HG02840 (cell line): Measurements from ENCODE around the gene HNRNPA0.

Experiments
- ATAC-seq: cut with Tn5 transposase; IDR thresholded peaks from one replicate; pipeline ENCODE4 v1.9.1; 2021; ENCODE audit warnings: mild to moderate bottlenecking, moderate library complexity, moderate number of reproducible peaks; ENCODE audit not compliant: unreplicated experiment, low FRiP score

HNRNPA0 gene

GRCh38 chr5:137730336-137730735, 23.8 kb downstream of the HNRNPA0 start:
- no peak for ATAC-seq

DNA sequence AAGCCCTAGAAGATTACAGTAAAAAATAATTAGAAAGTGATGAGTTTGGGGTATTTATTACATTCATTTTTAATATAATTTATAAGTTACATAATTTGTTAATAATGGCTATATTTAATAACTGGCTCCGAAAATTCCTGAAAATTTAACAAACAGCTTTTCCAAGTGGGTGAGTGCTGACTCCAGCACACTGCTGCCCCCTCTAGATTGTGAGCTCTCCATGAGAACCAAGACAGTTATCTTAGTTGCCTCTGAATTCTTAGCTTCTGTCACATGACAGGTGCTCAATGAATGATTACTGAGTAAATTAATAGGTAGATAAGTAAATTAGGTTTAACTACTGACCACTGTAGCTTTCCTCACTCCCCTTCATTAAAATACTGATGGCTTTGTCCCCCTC, 26.1 kb downstream of the HNRNPA0 start:
- ATAC-seq: no peak

DNA sequence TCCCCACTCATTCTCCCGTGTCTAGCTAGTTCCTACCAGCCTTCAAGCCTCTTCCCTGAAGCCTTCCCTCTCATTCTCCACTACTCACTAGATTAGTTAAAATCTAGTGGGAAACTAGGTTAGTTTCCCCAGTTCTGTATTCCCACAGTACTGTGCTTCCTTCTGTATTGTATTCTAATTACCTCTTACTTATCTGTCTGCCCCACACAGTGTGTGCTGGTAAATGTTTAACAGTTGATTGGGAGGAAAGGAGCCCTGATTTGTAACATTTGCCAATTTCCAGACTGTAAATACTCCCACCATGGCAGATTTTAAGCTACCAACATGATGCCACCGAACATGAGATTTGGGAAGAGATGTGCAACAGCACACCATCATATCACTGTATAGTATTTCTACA, 26.5 kb downstream of the HNRNPA0 start:
- ATAC-seq: no peak

GRCh38 chr5:137724251-137724650, 29.9 kb downstream of the HNRNPA0 start:
- ATAC-seq: no peak

GRCh38 chr5:137718611-137719010, 35.6 kb downstream of the HNRNPA0 start:
- no peak for ATAC-seq

DNA sequence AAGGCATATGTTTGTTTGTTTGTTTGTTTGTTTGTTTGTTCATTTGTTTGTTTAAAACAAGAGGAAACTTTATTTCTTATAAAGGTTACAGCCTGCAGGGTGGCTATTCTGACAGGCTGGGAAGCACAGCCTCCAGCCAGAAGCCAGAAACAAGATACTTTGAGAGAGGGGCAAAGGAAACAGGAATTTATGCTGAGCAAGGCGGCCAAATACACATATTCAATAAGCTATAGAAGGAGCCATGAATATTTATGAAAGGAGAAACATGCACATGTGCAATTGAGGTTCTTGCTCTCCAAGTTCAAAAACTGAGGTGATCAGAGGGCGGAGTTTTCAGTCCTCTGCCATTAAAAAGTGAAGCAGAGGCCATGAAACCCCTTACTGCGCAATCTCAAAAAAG, 37.8 kb downstream of the HNRNPA0 start:
- ATAC-seq: no peak

DNA sequence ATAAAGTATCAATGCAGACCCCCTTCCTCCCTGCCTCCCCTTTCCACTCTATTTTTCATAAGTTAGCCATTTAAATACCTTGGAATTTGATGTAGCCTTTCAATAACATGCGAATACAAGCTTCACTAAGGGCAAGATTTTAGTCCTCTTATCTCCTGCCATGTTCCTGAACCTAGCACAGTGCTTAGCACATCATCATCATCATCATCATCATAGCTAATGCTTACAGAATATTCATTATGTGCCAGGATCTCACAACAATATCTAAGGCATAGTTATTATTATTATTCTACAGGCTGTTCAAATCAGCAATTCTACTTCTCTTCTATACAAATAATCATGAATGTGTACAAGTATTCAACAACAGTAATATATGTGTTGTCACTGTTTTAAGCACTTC, 38.7 kb downstream of the HNRNPA0 start:
- no peak for ATAC-seq

- ATAC-seq: no peak
These were observed 39.2 kb downstream of the HNRNPA0 start for GRCh38 chr5:137714946-137715345.

GRCh38 chr5:137714494-137714893, 39.7 kb downstream of the HNRNPA0 start:
- ATAC-seq: no peak

DNA sequence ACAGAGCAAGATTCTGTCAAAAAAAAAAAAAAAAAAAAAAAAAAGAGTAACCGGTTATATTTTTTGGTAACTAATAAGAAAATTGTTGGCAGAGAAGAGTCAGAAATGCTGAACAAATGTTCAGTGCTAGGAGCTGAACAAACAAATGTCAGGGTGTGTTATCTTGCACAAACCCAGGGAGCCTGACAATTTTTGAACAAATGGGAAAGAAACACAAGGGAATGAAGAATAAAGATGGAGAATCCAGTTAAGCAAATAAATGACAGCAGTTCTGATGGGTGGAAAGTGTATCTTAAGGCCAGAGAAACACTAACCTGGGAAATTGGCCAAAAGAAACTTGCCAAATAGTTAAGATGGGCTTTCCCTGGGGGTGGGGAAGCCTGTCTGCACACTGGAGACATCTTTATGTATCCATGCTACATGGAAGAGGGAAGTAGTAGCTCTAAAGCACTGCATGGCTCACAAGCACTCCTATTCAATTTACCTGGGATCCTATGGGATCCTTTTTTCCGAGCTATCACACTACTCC, 42.0 kb downstream of the HNRNPA0 start:
- ATAC-seq: no peak

DNA sequence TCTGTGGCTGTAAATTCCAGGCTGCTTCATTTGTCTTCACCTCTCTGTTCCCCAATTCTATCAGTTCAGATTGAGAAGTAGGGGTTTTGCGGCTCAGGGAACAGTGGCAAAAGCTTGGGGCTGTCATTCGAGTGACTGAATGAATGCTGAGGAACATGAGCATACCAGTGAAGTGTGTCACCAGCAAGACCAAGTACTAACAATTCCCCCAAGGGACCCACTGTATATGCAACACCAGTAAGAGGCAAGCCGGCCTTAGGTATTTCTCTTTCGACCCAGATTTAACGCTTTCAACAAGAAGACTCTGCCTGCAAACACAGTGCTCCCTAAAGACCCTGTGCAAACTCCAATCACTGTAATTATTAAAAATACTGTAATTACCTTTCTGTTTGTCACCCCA, 44.1 kb downstream of the HNRNPA0 start:
- ATAC-seq: no peak

- ATAC-seq: no peak
These were observed 45.2 kb downstream of the HNRNPA0 start for GRCh38 chr5:137708796-137709559.

DNA sequence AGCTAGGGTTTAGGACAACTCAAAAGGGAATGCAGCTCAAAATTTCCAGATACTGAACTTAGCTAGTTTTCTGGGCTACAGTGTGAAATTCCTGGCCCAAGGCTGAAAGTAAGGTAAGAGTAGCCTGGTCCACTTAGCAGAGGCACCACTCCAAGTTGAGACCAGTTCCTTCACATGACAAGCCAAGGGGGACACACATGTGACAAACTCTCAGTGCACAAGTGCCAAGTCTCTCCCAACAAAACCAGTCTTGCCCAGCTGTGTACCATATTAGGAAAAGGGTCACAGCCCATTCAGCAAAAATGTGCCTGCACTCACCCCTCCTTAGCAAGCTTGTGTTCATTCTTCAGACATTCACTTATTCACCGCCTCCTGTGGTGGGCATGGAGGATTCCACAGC, 46.1 kb downstream of the HNRNPA0 start:
- ATAC-seq: no peak

DNA sequence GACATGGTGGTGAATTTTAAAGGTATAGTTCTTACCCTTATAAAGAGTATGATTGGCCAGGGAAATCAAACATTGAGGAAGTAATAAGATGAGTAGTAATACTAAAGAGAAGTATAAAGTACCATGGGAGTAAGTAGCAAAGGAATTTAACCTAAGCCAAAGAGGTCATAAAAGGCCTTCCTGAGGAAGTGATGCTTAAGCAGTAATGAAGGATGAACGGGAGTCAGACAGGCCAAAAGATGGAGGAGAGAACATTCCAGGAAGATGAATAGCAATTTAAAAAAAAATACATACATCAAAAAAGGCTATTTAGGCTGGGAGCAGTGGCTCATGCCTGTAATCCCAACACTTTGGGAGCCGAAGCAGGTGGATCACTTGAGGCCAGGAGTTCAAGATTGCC, 47.3 kb downstream of the HNRNPA0 start:
- ATAC-seq: no peak

- no peak for ATAC-seq
These were observed 49.1 kb downstream of the HNRNPA0 start for GRCh38 chr5:137705106-137705505.

- ATAC-seq: no peak
These were observed 50.6 kb downstream of the HNRNPA0 start for GRCh38 chr5:137703565-137703964.

DNA sequence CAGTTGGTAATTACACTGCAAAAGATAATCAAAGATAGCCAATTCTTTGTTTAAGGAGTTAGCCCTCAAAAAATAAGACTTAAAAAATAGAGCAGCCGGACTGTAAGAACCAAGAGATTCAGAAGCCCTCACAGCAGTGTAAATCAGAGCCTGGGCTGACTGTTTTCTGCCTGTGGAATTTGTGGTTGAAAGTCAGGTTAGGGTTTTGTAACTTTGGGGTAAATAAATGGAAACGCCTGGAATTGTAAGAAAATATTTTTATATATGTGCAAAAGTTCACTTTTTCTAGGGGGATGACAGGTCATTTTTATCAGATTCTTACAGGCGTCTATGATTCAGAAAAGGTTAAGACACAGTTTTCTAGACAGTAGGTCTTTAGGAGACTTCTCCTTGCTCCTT, 53.9 kb downstream of the HNRNPA0 start:
- no peak for ATAC-seq

GRCh38 chr5:137699336-137700281, 54.6 kb downstream of the HNRNPA0 start:
- no peak for ATAC-seq

DNA sequence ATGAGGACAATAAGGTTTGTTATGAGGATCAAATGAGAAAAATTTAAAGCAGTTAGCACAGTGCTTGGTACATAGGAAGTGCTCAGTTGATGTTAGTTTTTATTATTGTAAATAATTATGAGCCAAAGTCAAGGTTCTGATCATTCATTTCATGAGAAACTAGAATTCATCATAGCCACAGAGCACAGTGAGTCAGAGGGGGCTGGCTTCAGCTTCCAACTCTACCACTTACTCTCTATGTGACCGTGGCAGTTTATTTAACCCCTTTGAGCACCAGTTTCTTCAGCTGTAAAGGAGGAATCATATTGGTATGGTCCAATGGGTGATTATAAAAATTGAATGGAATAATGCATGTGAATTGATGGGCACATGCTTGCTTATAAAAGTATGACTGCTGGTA, 57.7 kb downstream of the HNRNPA0 start:
- no peak for ATAC-seq

- no peak for ATAC-seq
These were observed 58.3 kb downstream of the HNRNPA0 start for GRCh38 chr5:137695651-137696428.
